Measurements from ENCODE around the gene SORD.
"Not testable (repeated sequence)": the region's sequence is repeated elsewhere in the genome, so short reads cannot be mapped to it uniquely, and the experiment has no call there.

Gene SORD

DNA sequence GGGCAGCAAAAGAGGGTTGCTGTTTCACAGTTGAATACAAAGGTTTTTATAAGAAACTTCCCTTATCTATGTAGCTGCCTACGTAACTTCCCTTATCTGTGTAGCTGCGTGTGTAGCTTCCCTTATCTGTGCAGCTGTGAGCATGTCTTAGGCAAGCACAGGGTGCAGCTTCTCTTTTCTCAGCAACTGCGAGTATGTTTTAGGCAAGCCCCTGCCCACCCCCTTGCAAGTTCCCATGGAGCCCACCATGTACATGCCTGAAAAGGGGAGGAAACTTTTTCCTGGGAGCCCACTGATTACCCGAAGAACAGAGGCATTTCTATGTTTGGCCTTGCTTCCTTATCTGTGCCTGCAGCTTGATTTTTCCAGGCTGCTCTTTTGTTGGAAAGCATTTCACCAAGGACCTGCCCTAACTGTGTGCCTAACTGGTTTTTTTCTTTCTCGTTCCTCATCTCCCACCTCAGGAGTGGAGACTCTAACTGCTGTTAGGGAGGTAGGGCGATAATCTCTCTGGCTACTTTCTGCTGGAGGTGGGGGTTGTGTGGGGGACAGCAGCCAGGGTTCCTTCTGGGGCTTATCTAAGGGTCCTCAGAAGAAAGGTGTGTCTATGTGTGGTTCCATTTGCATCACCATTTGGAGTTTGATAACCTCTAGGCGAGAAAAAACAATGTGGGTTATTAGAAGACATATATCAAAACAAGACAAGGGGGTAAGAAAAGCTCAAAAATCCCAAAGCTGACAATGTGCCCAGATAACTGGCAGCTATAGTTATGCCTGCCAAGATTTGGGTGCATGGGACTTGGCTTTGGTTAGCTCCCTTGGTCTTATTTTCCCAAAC is 26.0 kb downstream of the SORD start:
- TF ChIP-seq ZFX (IDR thresholded peaks at IDR 0.05; ENCODE audit: borderline replicate concordance): no peak
- TF ChIP-seq, protein P1, sequence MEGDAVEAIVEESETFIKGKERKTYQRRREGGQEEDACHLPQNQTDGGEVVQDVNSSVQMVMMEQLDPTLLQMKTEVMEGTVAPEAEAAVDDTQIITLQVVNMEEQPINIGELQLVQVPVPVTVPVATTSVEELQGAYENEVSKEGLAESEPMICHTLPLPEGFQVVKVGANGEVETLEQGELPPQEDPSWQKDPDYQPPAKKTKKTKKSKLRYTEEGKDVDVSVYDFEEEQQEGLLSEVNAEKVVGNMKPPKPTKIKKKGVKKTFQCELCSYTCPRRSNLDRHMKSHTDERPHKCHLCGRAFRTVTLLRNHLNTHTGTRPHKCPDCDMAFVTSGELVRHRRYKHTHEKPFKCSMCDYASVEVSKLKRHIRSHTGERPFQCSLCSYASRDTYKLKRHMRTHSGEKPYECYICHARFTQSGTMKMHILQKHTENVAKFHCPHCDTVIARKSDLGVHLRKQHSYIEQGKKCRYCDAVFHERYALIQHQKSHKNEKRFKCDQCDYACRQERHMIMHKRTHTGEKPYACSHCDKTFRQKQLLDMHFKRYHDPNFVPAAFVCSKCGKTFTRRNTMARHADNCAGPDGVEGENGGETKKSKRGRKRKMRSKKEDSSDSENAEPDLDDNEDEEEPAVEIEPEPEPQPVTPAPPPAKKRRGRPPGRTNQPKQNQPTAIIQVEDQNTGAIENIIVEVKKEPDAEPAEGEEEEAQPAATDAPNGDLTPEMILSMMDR (IDR thresholded peaks at IDR 0.05): no peak
- no peak overlapping the region for H3K27ac ChIP-seq

DNA sequence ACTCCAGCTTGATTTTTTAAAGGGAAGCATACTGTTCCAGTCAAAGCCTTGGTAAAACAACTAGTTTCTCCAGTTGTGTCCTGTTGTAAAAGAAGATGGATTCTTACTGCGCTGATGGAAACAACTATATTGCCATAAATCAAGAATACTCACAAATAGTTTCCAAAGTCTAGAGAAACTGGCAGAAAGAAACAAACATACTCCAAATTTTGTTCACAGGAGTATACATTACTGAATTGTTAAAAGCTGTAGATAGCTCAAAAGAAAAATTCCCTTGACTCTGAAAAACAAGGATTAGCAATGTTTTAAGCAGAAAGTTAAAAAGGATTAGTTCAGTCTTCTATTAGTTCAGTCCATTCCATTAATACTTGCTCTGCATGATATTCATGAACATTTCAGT is 27.6 kb downstream of the SORD start:
- TF ChIP-seq, protein P1 (IDR thresholded peaks at IDR 0.05): no peak
- TF ChIP-seq ZFX (IDR thresholded peaks at IDR 0.05; ENCODE audit: borderline replicate concordance): no peak
- H3K27ac ChIP-seq: no peak overlapping the region

DNA sequence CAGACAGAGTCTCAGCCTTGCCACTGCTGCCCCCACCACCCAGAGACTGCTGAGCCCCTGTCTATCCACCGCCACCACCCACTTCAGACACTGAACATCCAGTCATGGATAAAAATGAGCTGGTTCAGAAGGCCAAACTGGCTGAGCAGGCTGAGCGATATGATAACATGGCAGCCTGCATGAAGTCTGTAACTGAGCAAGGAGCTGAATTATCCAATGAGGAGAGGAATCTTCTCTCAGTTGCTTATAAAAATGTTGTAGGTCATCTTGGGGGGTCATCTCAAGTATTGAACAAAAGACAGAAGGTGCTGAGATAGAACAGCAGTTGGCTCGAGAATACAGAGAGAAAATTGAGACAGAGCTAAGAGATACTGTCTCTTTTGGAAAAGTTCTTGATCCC is 29.7 kb downstream of the SORD start:
- not testable (repeated sequence) for H3K27ac ChIP-seq

DNA sequence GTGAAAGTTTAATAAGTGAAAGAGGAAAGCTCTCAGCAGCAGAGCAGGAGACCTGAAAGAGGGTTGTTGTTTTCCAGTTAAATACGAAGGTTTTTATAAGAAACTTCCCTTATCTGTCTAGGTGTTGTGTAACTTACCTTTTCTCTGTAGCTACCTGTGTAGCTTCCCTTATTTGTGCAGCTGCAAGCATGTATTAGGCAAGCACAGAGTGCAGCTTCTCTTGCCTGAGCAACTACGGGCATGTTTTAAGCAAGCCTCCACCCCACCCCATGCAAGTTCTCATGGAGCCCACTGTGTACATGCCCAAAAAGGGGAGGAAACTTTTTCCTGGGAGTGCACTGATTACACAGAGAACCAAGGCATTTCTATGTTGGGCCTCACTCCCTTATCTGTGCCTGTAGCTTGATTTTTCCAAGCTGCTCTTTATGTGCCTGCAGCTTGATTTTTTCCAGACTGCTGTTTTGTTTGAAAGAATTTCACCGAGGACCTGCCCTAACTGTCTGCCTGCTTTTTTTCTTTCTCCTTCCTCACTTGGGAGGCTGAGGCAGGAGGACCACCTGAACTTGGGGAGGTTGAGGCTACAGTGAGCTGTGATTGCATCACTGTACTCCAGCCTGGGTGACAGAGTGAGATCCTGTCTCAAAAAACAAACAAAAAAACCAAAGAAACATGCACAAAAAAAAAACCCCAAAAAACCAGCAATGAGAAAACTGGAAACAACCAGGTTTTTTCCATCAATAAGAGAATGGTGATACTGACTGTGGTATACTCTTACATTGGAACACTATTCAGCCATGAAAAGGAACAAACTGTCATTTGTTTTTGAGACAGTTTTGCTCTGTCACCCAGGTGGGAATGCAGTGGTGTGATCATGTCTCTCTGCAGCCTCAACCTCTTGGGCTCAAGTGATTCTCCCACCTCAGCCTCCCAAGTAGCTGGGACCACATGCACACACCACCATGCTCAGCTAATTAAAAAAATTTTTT is 36.0 kb downstream of the SORD start:
- H3K27ac ChIP-seq: not testable (repeated sequence)

DNA sequence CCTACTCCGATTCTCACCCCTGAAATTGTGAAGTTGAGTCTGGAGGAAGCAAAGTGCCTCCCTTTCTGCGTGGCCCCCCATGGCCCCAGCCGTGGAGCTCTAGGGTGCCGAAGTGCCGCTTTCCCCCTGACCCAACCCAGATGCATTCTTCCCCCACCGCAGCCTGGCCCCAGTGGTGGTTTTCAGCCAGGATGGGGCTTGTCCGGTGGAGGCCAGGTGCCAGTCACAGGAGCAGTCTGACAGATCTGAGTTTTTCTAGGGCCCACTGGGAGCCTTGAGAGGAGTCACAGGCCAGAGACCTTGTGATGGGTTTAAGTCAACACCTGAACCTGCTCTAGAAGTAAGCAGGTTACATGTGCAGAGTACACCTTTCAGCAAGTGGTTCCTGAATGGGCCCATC is 39.3 kb downstream of the SORD start:
- H3K27ac ChIP-seq: not testable (repeated sequence)

DNA sequence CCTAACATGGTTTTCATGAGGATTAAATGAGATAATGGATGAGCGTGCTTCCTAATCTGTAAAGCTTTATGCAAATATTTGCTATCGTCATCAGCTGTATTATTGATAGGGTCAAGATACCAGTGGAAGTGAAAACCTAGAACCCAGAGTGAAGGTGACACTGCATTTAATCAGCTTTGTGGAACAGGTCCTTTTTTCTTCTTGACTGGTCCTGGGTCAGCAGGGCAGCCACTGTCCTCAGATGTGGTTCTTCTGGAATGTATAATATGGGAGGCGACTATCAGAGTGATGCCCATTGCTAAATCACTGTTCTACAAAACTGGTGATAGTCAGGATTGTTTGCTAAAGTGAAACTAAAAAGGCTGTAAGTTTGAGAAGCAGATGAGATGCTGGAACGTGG is 41.4 kb downstream of the SORD start:
- no peak for TF ChIP-seq ZFX (IDR thresholded peaks at IDR 0.05; ENCODE audit: borderline replicate concordance)
- TF ChIP-seq, protein P1 (IDR thresholded peaks at IDR 0.05): no peak

DNA sequence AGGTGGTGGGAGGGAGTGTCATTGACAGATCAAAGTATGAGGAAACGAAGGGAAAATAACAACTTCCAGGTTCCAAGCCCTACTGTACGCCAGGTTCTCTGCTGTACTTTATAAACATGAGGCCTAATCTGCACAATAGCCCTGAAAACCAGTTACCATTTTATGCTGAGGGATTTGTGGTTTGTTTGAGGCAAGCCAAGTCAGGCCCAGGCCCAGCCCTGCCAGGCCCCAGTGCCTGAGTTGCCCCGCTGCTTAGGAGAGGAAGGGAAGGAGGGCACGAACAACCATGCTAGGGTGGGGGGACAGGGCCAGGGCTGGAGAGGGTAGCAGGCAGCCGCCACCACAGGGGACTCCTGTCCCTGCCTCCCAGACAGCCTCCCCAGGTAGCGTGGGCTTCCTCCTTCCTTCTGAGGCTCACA is 47.0 kb downstream of the SORD start:
- not testable (repeated sequence) for H3K27ac ChIP-seq

More for the DNA sequence above, 41.4 kb downstream of the SORD start:
- no peak overlapping the region for H3K27ac ChIP-seq

DNA sequence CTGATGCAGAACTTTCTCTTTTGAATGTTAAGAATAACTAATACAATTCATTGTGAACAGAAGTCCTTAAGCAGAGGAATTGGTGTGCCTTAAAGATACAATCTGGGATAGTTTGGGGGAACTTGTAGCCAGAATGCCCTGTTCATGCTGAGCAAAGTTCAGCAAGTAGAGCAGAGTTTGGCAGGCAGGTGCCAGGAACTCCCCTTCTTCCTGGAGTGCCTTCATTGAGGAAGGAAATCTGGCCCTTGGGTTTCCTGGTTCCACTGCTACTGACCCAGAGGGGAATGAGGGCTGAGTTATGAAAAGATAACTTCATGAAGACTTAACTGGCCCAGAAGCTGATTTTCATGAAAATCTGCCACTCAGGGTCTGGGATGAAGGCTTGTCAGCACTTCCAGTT is 50.6 kb downstream of the SORD start:
- H3K27ac ChIP-seq: not testable (repeated sequence)

DNA sequence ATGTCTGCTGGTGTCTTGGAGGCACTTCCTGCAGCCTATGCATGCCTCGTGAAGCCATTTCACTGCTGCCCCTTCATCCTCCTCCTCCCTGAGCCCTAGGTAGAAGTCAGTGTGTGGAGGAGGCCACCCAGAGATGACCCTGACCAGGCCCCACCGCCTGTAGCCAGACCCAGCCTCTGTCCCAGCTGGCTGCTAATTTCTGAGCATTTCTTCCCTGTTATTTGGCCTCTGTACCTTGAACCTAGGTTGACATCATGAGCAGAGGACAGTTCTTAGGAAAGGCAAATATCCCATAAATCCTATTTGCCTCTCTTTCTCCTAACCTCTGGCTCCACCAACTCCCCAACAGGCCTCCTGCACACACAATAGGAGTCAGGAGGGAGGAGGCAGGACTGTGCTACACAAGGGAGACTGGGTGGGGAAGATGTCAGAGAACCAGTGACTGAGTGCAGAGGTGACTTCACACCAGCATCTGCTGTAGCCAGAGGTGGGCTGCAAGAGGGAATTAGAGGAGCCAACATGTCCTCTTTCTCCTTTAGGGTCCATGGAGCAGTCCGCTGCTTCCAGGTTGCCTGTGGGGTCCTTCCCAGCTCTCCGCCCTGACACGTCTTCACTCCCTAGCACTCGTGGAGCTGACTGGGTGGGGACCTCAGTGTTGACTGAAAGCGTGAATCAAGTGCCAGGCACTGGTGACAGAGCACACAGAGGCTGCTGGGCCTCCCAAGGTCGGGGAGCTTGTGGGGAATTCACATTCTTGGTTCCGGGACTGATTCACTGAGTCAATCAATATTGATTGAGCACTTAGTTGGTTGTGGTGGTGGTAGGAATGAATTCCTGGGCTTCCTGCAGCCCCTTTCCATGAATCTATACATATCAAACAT is 52.7 kb downstream of the SORD start:
- not testable (repeated sequence) for H3K27ac ChIP-seq

DNA sequence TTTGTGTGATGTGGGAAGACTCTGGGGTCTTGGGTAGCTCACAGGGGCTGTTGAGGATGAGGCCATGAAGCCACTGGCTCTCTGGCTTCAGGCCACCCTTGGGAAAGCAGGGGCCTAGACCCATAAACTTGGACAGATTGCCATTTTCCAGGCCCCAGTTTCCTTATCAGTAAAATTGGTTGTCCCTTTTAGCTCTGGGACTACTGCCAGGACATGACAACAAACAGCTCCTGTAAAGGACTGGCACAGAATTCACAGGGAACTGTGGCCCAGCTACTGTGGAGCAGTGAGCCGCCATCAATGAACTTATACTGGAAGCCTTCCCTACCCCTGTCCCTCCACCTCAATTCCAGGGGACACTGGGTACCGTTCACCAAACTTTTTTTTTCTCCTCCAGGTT is 54.4 kb downstream of the SORD start:
- not testable (repeated sequence) for H3K27ac ChIP-seq

DNA sequence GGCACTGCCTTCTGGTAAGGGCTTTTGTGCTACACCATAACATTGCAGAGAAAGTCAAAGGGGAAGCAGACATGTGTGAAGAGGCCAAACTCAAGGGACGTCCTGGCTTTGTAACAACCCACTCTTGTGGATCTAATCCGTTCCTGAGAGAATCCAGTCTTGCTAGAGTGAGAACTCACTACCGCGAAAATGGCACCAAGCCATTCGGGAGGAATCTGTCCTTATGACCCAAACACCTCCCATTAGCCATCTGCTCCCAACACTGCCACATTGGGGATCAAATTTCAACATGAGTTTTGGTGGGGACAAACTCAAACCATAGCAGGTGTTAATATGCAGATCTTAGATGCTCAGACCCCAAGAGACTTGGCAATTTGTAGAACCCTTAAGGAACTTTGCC is 56.2 kb downstream of the SORD start:
- not testable (repeated sequence) for H3K27ac ChIP-seq

DNA sequence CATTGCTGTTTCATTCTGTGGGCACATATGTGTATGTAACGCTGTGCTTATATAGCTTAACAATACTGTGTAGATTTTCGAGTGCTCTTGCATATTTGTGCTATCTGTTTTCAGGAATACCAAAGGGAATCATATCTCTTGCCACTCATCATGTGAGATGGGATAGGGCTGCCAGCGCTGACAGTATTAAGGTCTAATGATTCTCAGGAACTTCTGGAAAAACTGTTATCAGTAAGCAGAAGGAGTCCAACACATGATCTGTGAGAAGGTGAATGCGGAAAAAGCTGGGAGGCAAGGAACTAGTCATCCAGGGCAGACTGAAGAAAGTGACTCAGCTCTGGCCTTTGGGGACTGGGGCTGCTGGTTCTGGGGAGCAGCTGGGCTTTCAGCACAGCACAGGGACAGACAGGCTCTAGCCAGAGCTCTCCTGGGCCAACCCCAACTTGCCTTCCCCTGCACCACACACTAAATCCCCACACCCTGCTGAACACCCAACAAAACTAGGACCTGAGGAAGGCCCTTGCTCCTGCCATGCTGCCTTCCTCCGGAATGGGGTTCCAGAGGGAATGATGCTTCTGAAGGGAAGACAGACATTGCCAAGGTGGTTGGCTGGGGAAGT is 56.7 kb downstream of the SORD start:
- not testable (repeated sequence) for H3K27ac ChIP-seq

DNA sequence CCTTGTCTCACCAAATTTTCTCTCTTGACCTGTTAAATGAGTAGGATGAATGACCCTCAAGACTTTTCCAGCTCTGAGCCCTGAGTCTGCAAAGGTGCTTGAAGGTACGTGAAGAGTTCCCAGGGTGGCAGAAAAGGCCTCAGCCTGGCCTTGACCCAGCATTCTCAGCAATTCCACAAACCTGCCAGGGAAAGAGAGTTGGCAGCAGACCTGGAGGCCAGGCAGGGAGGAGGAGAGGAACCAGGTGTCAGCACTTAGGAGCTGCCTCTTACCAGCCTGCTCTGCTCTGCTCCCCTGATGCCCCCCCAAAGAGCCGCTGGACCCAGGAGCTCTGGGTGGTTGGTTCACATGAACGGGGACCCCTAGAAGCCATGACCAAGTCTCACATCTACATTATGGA is 57.6 kb downstream of the SORD start:
- H3K27ac ChIP-seq: not testable (repeated sequence)

DNA sequence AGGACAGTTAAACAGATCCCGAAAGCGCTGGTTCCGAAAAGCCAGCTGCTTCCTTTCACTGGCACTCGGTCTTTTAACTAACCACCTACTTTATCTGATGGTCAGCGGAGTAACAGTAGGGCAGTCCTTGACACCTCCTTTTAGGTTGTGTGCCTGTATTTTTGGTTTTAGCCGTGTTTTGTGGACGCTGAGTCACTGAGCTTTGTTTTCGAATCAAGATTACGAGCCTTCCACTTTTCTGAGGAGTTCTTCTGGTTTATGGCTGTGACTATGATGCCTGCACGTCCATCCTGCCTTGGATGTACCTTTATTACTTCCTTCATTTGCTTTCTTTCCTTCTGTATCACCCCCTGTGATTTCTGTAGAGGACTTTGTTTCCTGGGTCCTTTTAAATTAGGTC is 59.4 kb downstream of the SORD start:
- H3K27ac ChIP-seq: not testable (repeated sequence)
